HG03066 (cell line): ENCODE results near the gene SORL1.

Experiments
- ATAC-seq: cut with Tn5 transposase; IDR thresholded peaks from one replicate; pipeline ENCODE4 v1.9.1; 2021; ENCODE audit warnings: low read depth; ENCODE audit not compliant: unreplicated experiment

The SORL1 gene

DNA sequence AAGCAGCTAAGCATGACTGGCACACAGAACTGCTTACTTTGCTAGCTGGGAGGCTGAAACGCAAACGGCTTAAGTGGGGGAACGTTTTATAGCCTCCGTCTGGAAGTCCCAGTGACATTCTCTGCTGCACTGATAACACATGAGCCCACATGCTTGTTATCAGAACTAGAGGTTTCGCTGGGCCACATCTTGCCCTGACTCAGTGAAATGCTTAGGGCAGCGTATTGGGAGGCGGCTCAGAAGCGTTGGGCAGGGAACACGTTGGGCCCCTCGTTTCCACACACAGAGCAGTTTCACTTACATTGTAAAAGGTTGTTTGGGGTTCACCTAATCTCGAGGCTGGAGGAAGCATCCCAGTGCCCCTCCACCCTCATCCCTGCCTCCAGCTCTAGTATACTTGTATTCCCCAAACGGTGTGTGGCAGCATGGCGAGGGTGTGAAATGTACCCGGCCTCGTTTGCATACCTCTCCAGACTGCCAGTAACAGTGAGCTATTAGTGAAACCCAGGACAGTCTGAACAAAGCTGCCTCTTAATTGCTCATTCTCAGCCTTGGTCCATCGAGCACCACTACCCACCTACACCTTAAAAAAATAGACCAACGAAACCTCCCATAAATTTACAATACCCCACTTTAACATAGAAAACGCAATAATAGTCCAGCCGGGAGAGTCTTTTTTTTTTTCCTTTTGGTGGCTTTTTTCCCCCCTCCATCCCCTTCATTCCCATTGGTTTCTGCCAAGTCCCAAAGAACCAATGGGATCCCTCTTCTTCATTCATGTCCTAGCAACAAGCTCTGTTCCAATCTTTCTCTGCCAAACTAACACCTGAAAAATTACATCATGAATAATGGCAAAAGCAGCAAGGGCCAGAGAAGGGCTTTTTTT lies 219.4 kb downstream of the SORL1 start:
- ATAC-seq: no peak

DNA sequence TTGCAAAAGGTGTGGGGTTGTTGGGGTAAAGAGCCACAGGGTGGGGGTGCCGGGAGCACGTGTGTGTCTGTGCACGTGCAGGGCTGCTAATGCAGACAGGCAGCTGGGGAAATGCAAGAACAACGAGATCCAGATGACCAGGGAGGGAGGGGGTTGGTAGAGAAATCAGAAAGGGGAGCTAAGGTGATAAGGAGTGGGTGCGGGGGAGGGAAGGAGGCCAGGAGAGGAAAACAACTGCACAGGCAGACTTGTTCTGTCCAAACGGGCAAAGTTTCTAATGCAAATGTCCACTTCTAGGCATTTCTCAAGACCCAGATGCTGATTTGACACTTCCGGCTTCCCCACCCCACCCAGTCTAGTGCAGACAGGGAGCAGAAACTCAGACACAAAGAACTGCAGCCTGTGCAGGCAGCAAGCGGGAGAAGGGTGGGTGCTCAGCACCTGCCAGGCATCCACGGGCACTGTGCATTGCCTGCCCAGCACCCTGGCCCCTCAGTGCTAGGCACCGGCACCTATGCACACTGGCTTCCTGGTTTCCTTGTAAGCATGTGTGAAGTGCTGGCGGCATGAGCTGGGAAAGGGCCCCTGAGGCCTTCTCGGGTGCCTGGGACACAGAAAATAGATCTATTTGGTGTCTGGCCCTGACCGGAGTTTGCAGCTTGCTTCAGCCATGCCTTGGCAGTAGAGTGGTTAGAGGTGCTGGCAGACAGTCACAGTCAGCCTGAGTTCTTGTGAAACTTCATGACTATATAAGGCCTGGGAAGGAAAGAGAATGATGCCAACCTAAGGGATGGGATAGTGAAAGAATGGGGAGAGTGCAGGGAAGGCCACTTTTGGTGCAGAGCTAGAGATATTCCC lies 220.7 kb downstream of the SORL1 start:
- no peak for ATAC-seq

DNA sequence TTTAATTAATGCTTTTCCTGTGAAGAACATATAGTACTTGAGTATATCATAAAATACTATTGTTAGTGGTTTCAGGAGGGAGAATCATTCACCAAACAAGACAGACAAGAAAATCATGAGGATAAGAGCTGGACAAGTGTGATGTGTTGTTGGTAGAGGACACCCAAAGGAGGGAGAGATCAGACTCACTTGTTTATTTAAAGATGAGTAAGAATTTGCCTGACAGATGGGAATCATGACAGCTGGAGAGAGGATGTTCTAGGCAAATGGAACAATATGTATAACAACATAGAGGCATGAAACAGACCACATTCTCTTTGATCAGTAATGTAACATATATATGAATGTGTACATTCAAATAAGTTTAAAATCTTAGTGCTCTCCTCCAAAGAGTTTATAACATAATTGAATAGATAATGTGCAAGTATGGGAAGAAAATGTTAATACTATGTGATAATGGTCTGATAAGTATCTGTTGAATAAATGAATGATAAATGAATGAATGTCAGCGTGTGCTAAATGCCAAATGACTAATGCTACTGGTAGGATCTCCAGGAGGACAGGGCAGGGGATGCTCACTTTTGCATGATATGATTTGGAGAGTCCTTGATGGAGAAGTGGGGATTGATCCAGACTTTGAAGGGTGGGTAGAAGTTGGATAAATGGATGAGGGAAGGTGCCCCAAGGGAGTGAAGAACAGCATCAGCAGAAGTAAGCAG lies 229.6 kb downstream of the SORL1 start:
- no peak for ATAC-seq
